NT2/D1 (cell line): ENCODE measurements around the gene SORT1.
A peak's percentile ranks its signal among the peaks of the same experiment; 100 is the strongest.

ENCODE experiments used
- DNase-seq: peaks from one replicate; pipeline ENCODE4 v3.0.0-alpha.2; 2011; ENCODE audit warnings: low read depth, low spot score
- H3K27me3 ChIP-seq: 2 replicates; pipeline ENCODE4 v1.6.0; 2011; ENCODE audit warnings: mild to moderate bottlenecking; ENCODE audit not compliant: insufficient read length, insufficient read depth
- H3K36me3 ChIP-seq: 2 replicates; pipeline ENCODE4 v1.6.1; 2011; ENCODE audit warnings: mild to moderate bottlenecking, low read length, mixed read lengths; ENCODE audit not compliant: insufficient read depth, insufficient read length
- H3K4me1 ChIP-seq: 2 replicates; pipeline ENCODE4 v1.5.1; 2011; ENCODE audit not compliant: insufficient read depth, insufficient read length
- H3K4me3 ChIP-seq: 2 replicates; pipeline ENCODE4 v1.5.1; 2011; ENCODE audit warnings: low read depth; ENCODE audit not compliant: insufficient read length
- H3K9ac ChIP-seq: 2 replicates; pipeline ENCODE4 v1.6.0; 2011; ENCODE audit warnings: low read depth; ENCODE audit not compliant: insufficient read length
- H3K9me3 ChIP-seq: 2 replicates; pipeline ENCODE4 v1.5.1; 2011; ENCODE audit warnings: mild to moderate bottlenecking, low read length; ENCODE audit not compliant: insufficient read depth
- SUZ12 ChIP-seq: IDR thresholded peaks from 2 replicates; pipeline ENCODE4 v1.6.1; 2011; ENCODE audit not compliant: insufficient read length, insufficient read depth; ENCODE audit errors: extremely low read depth
- YY1 ChIP-seq: IDR thresholded peaks from 2 replicates; pipeline ENCODE4 v1.6.1; 2011; ENCODE audit not compliant: insufficient read length, insufficient read depth
- ZNF274 ChIP-seq: IDR thresholded peaks from 2 replicates; pipeline ENCODE4 v1.6.1; 2011; ENCODE audit warnings: mild to moderate bottlenecking, low read depth, low read length

Gene SORT1

DNA sequence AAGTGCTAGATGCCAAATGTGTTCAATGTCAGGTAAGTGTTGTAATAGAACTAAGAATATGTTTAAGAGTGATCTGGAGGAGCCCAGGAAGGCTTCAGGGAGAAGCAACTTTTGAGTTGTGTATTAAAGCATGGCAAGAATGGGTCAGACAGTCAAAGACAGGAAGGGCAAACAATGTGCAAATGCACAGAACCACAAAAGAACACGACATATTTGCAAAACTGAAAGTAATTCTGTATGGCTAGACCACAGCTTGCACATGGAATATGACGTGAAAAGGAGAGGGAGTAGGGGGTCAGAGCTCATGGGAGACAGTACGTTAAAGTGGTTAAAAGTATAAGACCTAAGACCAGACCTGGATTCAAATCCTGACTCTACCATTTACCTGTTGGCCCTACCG, 7.1 kb upstream of the SORT1 start:
- Histone ChIP-seq H3K4me3 (no peak overlapping the region), H3K27me3 (no peaks in the 10 kb centered on the region), H3K9ac (no peak overlapping the region), H3K4me1 (no peaks in the 10 kb centered on the region), H3K36me3 (peaks cover 82% of the 10 kb centered on the region), H3K9me3 (no peaks in the 10 kb centered on the region)
- DNase-seq = no peak
- no peak for TF ChIP-seq SUZ12
- TF ChIP-seq YY1 = no peak
- no peak for TF ChIP-seq ZNF274

DNA sequence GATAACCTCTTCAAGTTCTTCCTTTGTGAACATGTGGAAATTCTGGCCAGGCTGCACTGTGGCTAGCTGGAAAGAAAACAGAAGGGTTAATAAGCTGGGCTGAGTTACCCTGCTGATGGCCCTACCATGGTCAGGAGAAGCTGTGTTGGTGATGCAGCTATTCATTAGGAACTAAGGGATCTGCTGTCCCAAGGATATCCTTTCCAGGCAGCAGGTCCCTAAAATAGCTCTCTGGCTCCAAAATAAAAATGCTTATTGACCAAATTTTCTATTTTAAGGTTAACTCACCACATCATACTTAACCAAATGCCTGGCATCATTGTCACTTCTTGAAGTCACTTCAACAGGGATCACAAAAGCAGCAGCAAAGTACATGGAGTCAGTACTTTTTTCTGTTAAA, 4.3 kb upstream of the SORT1 start:
- Histone ChIP-seq H3K36me3 (peaks cover 56% of the 10 kb centered on the region), H3K9me3 (no peaks in the 10 kb centered on the region), H3K27me3 (peaks cover 1% of the 10 kb centered on the region), H3K4me3 (no peak overlapping the region), H3K9ac (no peak overlapping the region), H3K4me1 (peaks cover 3% of the 10 kb centered on the region)
- DNase-seq = no peak
- TF ChIP-seq YY1 (no peak), ZNF274 (no peak), SUZ12 (no peak)

DNA sequence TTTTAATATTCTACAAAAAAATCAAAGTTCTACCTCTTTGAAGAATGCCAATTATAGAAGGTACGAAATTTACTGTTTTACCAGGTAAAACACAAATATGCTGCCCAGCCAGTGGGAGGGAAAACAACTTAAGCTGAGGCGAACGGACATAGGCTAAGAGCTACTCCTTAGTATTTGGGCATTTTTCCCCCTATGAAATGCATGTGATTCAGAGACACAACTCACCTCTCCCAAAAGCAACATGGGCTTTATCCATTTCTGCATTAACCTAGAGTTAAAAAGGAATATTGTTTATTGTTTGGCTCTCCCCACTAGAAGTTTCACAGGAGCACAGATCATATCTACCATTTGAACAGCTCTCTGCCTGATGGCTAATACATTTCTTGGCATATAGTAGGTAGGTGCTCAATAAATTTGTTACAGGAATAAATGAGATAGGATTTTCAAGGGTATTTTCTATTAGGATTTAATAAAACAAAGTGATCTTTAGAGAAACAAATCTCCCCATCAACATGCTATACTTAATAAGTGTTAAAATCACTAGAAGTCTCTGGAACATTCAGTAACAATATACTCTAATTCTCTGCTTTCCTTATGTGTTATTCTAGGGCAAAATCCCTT, 2.4 kb upstream of the SORT1 start:
- TF ChIP-seq SUZ12 = no peak
- TF ChIP-seq YY1 = no peak
- no peak for TF ChIP-seq ZNF274
- DNase-seq = no peak
- Histone ChIP-seq H3K9ac (no peak overlapping the region), H3K4me1 (peaks cover 6% of the 10 kb centered on the region), H3K36me3 (peaks cover 44% of the 10 kb centered on the region), H3K9me3 (no peaks in the 10 kb centered on the region), H3K4me3 (no peak overlapping the region), H3K27me3 (peaks cover 10% of the 10 kb centered on the region)

DNA sequence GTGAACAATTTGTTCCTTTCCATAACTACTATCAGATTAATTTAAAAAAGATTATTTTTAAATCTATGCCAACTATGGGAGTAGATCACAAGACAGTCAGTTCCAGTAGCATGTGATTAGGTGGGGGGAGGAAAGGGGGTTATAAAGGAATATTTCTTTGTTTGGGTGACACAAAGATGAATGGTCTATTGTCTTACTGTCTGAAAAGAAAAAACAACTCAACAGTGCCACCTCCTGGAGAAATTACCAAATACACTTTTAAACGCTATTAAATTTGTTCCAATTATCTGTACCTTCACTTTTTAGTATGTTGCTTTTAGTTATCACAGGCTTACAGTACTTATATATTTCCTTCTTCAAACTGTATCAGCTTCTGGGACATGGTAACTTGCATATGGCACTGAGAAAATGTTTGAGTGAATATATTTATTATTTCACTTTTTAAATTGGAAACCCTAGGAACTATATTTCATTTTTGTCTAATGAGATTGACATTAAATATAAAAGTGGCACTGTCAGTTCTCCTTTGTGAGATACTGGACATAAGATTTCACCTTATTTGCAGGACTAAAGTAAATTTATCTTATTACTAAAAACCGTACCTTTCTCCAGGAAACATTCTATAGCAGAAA, 1.7 kb upstream of the SORT1 start:
- Histone ChIP-seq H3K4me3 (no peak overlapping the region), H3K36me3 (peaks cover 39% of the 10 kb centered on the region), H3K9ac (no peak overlapping the region), H3K9me3 (no peaks in the 10 kb centered on the region), H3K27me3 (peaks cover 10% of the 10 kb centered on the region), H3K4me1 (peaks cover 6% of the 10 kb centered on the region)
- TF ChIP-seq YY1 (no peak), ZNF274 (no peak), SUZ12 (no peak)
- DNase-seq = peak; percentile 55

DNA sequence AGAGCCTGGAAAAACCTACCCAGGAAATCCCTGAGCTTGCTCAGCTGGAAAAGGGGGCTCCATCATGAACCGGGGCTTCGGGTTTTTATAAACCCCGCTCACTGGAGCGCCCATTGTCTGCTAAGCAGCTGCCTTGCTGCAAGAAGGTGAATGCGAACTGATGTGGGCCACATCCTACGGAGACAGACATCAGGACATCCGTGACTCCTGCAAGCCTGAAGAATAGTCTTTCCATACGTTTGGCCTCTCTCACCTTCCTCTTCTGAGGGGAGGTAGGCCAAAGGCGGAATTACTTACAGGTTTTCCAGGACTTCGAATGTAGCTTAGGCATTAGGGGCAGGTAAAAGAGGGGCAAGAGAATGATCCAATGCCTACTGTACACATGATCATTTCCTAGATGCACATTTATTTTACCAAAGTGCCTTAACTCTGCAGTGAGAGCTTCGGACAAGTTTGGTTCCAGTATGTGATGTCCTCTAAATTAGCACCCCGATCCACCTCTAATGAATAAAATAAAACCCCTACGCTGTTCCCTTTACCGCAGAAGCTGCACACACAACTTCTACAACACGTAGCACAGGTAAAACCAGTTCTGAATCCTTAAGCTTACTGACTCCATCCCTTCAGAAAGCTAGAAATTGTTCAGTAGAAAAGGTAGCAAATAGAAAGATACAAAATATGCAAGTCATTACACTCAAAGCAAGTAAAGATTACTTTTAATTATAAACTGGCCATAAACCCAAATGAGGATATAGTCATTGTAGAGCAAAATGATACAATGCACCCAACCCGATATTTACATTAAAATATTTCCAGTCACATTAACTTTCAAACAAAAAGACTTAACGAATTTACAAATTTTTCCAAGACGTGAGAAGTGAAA, 866 bp upstream of the SORT1 start:
- TF ChIP-seq SUZ12 (no peak), YY1 (no peak), ZNF274 (no peak)
- Histone ChIP-seq H3K9me3 (no peaks in the 10 kb centered on the region), H3K36me3 (peaks cover 31% of the 10 kb centered on the region), H3K4me1 (peaks cover 6% of the 10 kb centered on the region), H3K9ac (peak overlapping the region; percentile 65), H3K4me3 (peak overlapping the region; percentile 41), H3K27me3 (peaks cover 10% of the 10 kb centered on the region)
- no peak for DNase-seq

DNA sequence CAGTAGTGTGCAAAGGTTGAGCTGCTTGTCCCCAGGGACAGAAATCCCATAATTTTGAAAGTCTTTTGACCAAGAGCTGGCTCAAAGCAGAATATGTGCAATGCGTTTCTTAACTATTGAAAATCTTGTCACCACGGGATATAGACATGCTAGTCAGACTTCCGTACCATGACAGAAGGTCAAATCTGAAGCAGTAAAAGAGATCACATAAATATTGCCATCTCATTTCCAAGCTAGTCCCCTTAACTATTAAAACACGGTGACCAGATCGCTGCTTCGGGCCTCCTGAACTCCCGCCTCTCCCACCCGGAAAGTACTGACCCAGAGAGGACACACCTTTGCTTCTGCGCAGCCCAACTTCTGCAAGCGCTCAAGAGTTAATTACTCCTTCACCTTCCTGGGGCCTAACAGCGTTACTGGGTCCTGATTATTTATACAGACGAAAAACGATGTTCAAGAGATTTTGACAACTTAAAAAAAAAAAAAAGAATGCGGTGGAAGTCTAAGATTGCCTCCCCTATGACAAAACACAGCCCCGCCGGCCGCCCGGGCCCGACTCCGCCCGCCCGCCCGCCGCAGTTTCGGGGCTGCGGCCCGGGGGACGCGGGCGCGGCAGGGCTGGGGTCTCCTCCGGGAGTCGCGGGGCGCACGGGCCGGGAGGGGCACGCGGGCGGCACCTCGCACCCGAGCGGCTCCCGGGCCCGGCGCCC, 692 bp downstream of the SORT1 start:
- TF ChIP-seq SUZ12 (no peak), ZNF274 (no peak), YY1 (no peak)
- Histone ChIP-seq H3K4me1 (peaks cover 6% of the 10 kb centered on the region), H3K9me3 (no peaks in the 10 kb centered on the region), H3K4me3 (peak overlapping the region; percentile 66), H3K27me3 (peaks cover 10% of the 10 kb centered on the region), H3K9ac (peak overlapping the region; percentile 76), H3K36me3 (peaks cover 16% of the 10 kb centered on the region)
- no peak for DNase-seq

DNA sequence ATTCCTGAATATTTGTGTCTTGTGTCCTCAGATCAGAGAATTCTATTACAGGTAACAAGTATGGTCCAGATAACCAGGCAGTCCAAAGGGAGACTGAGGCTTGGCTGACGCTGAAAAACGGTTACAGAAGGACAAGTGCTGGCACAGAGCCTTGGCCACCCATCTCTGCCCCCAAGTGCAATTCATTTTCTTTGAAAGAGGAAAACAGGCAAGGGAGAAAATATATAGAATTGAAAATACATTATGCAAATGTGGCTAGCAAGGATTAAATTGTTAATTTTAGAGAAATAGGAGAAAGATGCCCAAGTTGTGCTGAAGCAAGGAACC, 1.2 kb downstream of the SORT1 start:
- H3K9ac ChIP-seq = peak overlapping the region; percentile 76
- no peak for DNase-seq
- H3K36me3 ChIP-seq = peaks cover 11% of the 10 kb centered on the region
- H3K4me3 ChIP-seq = no peak overlapping the region
- H3K4me1 ChIP-seq = peaks cover 6% of the 10 kb centered on the region
- TF ChIP-seq YY1 = no peak
- no peak for TF ChIP-seq SUZ12
- TF ChIP-seq ZNF274 = no peak
- no peaks in the 10 kb centered on the region for H3K9me3 ChIP-seq
- H3K27me3 ChIP-seq = peaks cover 10% of the 10 kb centered on the region
